SK-N-MC (cell line): ENCODE results near the gene SH3PXD2A.
"Not testable (repeated sequence)": the region's sequence is repeated elsewhere in the genome, so short reads cannot be mapped to it uniquely, and the experiment has no call there.

ENCODE experiments used
- DNase-seq: peaks from one replicate; pipeline ENCODE4 v3.0.0-alpha.2; 2011; ENCODE audit warnings: low read depth, low spot score
- H3K27ac ChIP-seq: fragments of 200-600 bp; sonication (generic); 2 replicates; pipeline ENCODE4 v1.5.1; 2016; ENCODE audit warnings: mixed run types
- H3K36me3 ChIP-seq: fragments of 200-600 bp; sonication (generic); 2 replicates; pipeline ENCODE4 v1.6.1; 2017; ENCODE audit warnings: antibody characterized with exemption, low read length, mixed read lengths; ENCODE audit not compliant: insufficient read depth
- H3K4me3 ChIP-seq: fragments of 200-600 bp; sonication (generic); 2 replicates; pipeline ENCODE4 v1.5.1; 2016
- H3K9ac ChIP-seq: fragments of 200-600 bp; sonication (generic); 2 replicates; pipeline ENCODE4 v1.8.0; 2017; ENCODE audit warnings: mixed run types, mixed read lengths; ENCODE audit not compliant: insufficient read length
- H3K9me3 ChIP-seq: fragments of 200-600 bp; sonication (generic); 2 replicates; pipeline ENCODE4 v1.6.1; 2017; ENCODE audit warnings: low read depth, mild to moderate bottlenecking, antibody characterized with exemption, low read length, moderate library complexity, mixed read lengths
- EZH2 ChIP-seq: fragments of 200-600 bp; sonication (generic); IDR thresholded peaks from one replicate; pipeline ENCODE4 v1.6.1; 2017; ENCODE audit warnings: antibody characterized with exemption
- FOXP2 ChIP-seq: optimal IDR thresholded peaks from 2 replicates; pipeline ENCODE3; 2011; ENCODE audit warnings: mild to moderate bottlenecking, moderate library complexity; ENCODE audit not compliant: insufficient read depth; ENCODE audit errors: extremely low read length, control extremely low read depth
- POLR2AphosphoS5 ChIP-seq: IDR thresholded peaks from 2 replicates; pipeline ENCODE4 v1.6.1; 2012; ENCODE audit warnings: mild to moderate bottlenecking, low read depth, low read length, borderline replicate concordance

Gene SH3PXD2A

DNA sequence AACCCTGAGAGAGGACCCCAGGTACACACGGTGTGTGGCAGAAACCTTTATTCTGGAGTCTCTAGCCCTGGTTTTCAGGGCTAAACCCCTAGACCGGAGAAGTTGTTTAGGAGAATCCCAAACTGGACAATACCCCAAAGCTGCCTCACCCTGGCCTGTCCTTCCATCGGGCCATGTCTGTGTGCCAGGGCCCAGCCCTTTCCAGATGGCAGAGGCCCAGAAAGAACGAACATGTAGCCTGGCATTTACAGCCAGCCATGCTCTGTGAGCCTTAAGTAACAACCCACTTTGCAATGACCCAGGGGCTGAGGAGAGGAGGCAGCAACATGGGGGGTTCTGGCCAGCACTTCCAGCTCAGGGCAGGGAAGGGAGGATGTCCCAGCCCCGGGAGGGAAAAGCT is 219.8 kb downstream of the SH3PXD2A start:
- Histone ChIP-seq H3K4me3 (no peak overlapping the region), H3K9me3 (no peaks in the 10 kb centered on the region), H3K27ac (no peak overlapping the region), H3K36me3 (no peaks in the 10 kb centered on the region), H3K9ac (no peak overlapping the region)
- TF ChIP-seq EZH2: no peak
- no peak for TF ChIP-seq POLR2AphosphoS5
- no peak for TF ChIP-seq FOXP2
- no peak for DNase-seq

DNA sequence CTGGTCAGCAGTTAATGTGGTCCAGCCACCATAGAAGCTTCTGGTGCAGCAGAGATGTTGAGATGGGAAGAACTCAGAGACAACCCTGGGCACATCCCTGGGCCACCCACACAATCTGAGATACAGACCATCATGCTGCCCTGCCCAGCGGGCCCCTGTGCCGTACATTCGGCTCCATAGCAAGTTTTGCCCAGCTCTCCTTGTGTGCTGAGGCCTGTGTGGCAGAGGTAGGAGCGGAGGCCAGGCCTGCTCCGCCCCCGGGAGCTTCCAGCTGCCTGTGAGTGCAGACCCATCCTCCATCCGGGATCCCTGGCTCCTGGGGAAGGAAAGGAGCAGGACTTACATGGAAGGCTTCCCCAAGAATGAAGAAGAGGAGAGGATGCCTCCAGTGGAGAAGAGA is 221.5 kb downstream of the SH3PXD2A start:
- Histone ChIP-seq H3K9ac (no peak overlapping the region), H3K9me3 (no peaks in the 10 kb centered on the region), H3K4me3 (no peak overlapping the region), H3K36me3 (no peaks in the 10 kb centered on the region), H3K27ac (no peak overlapping the region)
- TF ChIP-seq FOXP2: no peak
- no peak for TF ChIP-seq EZH2
- no peak for TF ChIP-seq POLR2AphosphoS5
- DNase-seq: no peak

DNA sequence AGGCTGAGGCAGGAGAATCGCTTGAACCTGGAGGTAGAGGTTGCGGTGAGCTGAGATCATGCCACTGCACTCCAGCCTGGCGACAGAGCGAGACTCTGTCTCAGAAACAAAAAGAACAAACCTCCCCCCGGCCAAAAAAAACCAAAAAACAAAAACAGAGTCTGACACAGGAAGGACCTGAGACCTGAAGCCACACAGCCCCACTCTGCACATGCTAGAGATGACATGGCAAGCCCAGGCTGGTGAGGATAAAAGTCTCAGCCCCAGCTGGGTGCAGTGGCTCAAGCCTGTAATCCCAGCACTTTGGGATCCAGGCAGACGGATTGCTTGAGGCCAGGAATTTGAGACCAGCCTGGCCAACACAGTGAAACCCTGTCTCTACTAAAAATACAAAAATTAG is 222.5 kb downstream of the SH3PXD2A start:
- not testable (repeated sequence) for H3K27ac ChIP-seq, H3K36me3 ChIP-seq, DNase-seq, H3K9ac ChIP-seq, H3K4me3 ChIP-seq, H3K9me3 ChIP-seq

DNA sequence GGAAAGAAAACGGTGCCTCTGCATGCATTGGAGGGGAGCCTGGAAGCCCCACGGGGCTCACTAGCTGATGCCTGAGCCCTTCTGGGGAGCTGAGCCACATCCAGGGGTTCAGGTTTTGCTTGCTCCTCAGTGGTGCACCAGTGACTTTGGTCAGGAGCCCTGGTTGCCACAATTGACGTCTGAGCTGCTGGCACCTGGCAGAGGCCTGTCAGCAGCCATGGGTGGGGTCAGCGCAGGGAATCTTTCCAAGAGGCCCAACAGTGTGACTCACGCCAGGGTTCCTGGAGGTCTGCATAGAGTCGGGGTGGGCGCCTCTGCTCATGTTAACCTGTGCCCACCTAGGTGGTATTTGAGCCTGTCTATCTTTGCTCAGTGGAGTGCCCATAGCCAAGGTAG is 223.1 kb downstream of the SH3PXD2A start:
- Histone ChIP-seq H3K9me3 (no peaks in the 10 kb centered on the region), H3K4me3 (no peak overlapping the region), H3K36me3 (no peaks in the 10 kb centered on the region), H3K27ac (no peak overlapping the region), H3K9ac (no peak overlapping the region)
- no peak for TF ChIP-seq POLR2AphosphoS5
- no peak for TF ChIP-seq FOXP2
- TF ChIP-seq EZH2: no peak
- DNase-seq: no peak

DNA sequence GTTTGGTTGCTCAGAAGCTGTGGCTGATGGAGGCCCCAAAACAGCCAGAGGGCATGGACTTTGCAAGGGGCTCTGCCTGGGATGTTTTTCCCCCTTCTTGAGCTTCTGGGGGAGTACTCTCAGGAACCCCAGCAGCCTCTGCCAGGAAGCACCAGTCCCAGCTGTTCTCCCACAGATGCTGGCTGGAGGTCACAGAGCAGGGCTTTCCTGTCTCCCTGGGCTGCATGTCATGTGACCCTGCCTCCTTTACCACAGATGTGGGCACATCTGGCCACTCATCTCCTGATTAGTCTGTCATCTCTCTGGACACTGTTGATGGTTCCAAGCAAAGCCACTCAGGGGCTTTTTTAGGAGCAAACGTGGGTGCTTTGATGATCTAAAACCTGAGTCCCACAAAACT is 225.2 kb downstream of the SH3PXD2A start:
- no peak for TF ChIP-seq POLR2AphosphoS5
- TF ChIP-seq FOXP2: no peak
- no peak for TF ChIP-seq EZH2
- no peak for DNase-seq
- H3K36me3 ChIP-seq: no peaks in the 10 kb centered on the region
- H3K4me3 ChIP-seq: no peak overlapping the region
- no peaks in the 10 kb centered on the region for H3K9me3 ChIP-seq
- no peak overlapping the region for H3K27ac ChIP-seq
- no peak overlapping the region for H3K9ac ChIP-seq

DNA sequence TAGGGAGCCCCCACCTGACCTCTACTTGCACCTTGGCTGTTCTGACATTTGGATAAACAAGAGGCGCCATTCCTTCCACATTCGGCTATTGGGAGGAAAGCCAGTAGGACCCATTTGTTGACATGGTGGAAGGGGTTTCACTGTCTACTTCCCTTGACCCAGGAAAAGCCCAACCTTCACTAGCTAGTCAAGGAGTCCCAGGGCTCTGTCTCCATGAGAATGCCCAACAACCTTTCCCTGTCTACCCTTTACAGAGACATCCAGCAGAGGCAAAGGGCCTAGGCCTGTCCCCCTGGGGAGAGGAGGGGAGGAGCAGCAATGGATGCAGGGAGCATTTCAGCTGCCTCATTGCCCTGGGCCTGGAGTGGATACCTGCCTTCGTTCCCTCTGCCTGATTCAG is 225.8 kb downstream of the SH3PXD2A start:
- Histone ChIP-seq H3K36me3 (no peaks in the 10 kb centered on the region), H3K27ac (no peak overlapping the region), H3K9ac (no peak overlapping the region), H3K9me3 (no peaks in the 10 kb centered on the region), H3K4me3 (no peak overlapping the region)
- DNase-seq: no peak
- TF ChIP-seq FOXP2: no peak
- TF ChIP-seq EZH2: no peak
- TF ChIP-seq POLR2AphosphoS5: no peak

DNA sequence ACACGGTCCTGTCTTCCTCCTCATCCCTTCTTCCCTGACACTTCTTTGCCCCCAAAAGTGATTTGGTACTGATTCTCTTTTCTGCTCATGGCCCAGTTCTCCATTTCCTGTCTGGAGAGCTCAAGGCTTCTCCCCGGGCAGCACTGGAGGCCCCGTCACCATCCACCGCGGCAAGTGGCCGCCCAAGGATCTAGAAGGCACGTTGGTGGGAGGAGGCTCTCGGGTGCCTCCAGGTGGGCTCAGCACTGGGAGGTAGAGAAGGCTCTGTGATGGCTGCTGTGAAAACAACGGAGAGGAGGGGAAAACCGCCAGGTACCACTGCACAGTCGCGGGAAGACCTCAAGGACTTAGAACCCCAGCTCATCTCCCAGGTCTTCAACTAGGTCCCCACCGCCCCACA is 227.5 kb downstream of the SH3PXD2A start:
- H3K27ac ChIP-seq: no peak overlapping the region
- DNase-seq: no peak
- H3K4me3 ChIP-seq: no peak overlapping the region
- H3K9ac ChIP-seq: no peak overlapping the region
- H3K9me3 ChIP-seq: no peaks in the 10 kb centered on the region
- TF ChIP-seq POLR2AphosphoS5 (no peak), FOXP2 (no peak), EZH2 (no peak)
- no peaks in the 10 kb centered on the region for H3K36me3 ChIP-seq

DNA sequence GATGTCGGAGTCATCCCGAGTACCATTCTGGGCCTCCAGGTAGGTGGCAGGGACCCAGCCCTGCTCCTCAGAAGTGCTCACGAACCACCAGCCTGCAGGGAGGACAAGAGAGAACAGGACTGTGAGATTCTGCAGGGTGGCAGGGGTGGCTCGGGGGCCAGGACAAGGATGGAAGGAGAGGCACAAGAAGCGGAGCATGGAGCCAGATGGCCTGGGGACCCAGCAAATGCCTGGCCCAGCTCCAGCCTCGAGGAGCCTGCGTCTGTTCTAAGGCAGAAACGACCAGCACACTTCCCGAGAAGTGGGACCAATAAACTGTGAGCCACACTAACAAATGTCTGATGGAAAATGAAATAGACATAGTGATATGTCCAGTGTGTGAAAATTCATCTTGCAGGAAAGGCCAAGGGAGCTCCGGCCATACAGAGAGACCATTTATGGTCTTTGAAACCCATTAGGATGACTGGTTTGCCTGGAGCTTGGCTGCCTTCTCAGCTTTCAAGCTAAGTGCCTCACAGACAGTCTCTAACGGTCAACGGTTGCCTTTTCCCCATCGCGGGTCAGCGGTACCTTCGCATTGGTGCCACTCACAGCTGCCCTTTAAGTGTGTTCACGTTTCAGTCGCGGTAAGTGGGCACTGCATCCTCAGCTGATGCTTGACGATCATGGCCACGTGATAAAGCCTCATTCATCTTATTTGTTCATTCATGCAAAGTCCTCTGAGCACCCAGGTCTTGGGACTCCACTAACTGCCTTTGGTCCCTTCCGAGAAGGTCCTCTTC is 228.1 kb downstream of the SH3PXD2A start:
- H3K9me3 ChIP-seq: no peaks in the 10 kb centered on the region
- H3K4me3 ChIP-seq: no peak overlapping the region
- no peak overlapping the region for H3K9ac ChIP-seq
- H3K27ac ChIP-seq: no peak overlapping the region
- DNase-seq: no peak
- no peaks in the 10 kb centered on the region for H3K36me3 ChIP-seq
- no peak for TF ChIP-seq POLR2AphosphoS5
- no peak for TF ChIP-seq EZH2
- no peak for TF ChIP-seq FOXP2

DNA sequence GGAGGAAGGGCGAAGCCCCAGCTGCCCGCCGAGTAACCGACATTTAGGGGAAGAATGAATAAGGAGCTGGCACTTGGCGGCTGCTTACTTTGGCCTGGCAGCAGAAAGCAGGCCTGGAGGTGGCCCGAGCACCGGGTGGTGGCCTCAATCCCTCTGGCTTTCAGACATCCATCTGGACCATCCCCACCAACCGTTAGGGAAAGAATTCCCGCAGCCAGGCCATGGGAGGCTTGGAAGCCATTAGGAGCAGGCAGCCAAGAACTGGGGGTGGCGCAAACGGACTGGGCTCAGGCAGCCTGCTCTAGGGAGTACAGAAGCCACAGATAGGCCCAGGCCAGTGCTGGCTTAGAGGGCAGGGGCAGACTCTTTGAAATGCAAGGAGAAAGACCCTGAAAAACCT is 229.2 kb downstream of the SH3PXD2A start:
- TF ChIP-seq EZH2: no peak
- no peak for TF ChIP-seq POLR2AphosphoS5
- no peak for TF ChIP-seq FOXP2
- Histone ChIP-seq H3K9me3 (no peaks in the 10 kb centered on the region), H3K27ac (no peak overlapping the region), H3K36me3 (no peaks in the 10 kb centered on the region; the same call in 1 of the 2 replicates), H3K9ac (no peak overlapping the region), H3K4me3 (no peak overlapping the region)
- no peak for DNase-seq
